ENCODE results near the gene GMEB1. TPM values are rescaled to one million over a fixed set of nuclear protein-coding genes. Genes with fewer than 3 reads are reported as not detected.

Gene GMEB1
- total and polyA plus RNA-seq, 2 donors, result 6.5 to 11.6 TPM

GRCh38 chr1:28755701-28756100, 87.1 kb downstream of the GMEB1 start:
- Histone ChIP-seq H3K27ac (ENCODE audit: low read depth in 1 of 2, low read length in 1 of 2) (no peak overlapping the region), H3K27me3 (ENCODE audit: control insufficient read depth in 2 of 2, insufficient read depth in 1 of 2, low read length in 1 of 2) (no peaks in the 10 kb centered on the region), H3K36me3 (ENCODE audit: control insufficient read depth in 2 of 2, insufficient read depth in 2 of 2, low read length in 1 of 2) (peaks cover 26 to 62% of the 10 kb centered on the region in 2 donors), H3K4me1 (ENCODE audit: control insufficient read depth in 2 of 2, insufficient read depth in 2 of 2, low read length in 2 of 2) (no peaks in the 10 kb centered on the region), H3K4me3 (ENCODE audit: low read length in 2 of 2) (no peak overlapping the region), H3K9me3 (ENCODE audit: control insufficient read depth in 2 of 2, insufficient read depth in 1 of 2, low read length in 1 of 2) (no peaks in the 10 kb centered on the region)
- WGBS, result 77% methylated on average over 1 of the region's 1 CpG
- DNase-seq (ENCODE audit: low read depth in 6 of 9, low spot score in 9 of 9), result no peak

- no peak for DNase-seq (ENCODE audit: low read depth in 6 of 9, low spot score in 9 of 9)
- Histone ChIP-seq H3K4me1 (ENCODE audit: control insufficient read depth in 2 of 2, insufficient read depth in 2 of 2, low read length in 2 of 2) (no peaks in the 10 kb centered on the region), H3K9me3 (ENCODE audit: control insufficient read depth in 2 of 2, insufficient read depth in 1 of 2, low read length in 1 of 2) (no peaks in the 10 kb centered on the region), H3K36me3 (ENCODE audit: control insufficient read depth in 2 of 2, insufficient read depth in 2 of 2, low read length in 1 of 2) (peaks cover 29 to 60% of the 10 kb centered on the region in 2 donors), H3K27me3 (ENCODE audit: control insufficient read depth in 2 of 2, insufficient read depth in 1 of 2, low read length in 1 of 2) (no peaks in the 10 kb centered on the region), H3K27ac (ENCODE audit: low read depth in 1 of 2, low read length in 1 of 2) (no peak overlapping the region), H3K4me3 (ENCODE audit: low read length in 2 of 2) (no peak overlapping the region)
- WGBS, result 73% methylated on average over 5 of the region's 5 CpGs
Measured at GRCh38 chr1:28756846-28757245, 88.3 kb downstream of the GMEB1 start.

- no peak overlapping the region for H3K27ac ChIP-seq (ENCODE audit: low read depth in 1 of 2, low read length in 1 of 2)
- DNase-seq (ENCODE audit: low read depth in 6 of 9, low spot score in 9 of 9), result no peak
- no peaks in the 10 kb centered on the region for H3K9me3 ChIP-seq (ENCODE audit: control insufficient read depth in 2 of 2, insufficient read depth in 1 of 2, low read length in 1 of 2)
- peaks cover 24 to 57% of the 10 kb centered on the region in 2 donors for H3K36me3 ChIP-seq (ENCODE audit: control insufficient read depth in 2 of 2, insufficient read depth in 2 of 2, low read length in 1 of 2)
- H3K27me3 ChIP-seq (ENCODE audit: control insufficient read depth in 2 of 2, insufficient read depth in 1 of 2, low read length in 1 of 2), result no peaks in the 10 kb centered on the region
- 95% methylated on average over 4 of the region's 4 CpGs for WGBS
- H3K4me1 ChIP-seq (ENCODE audit: control insufficient read depth in 2 of 2, insufficient read depth in 2 of 2, low read length in 2 of 2), result no peaks in the 10 kb centered on the region
- no peak overlapping the region for H3K4me3 ChIP-seq (ENCODE audit: low read length in 2 of 2)
Measured at GRCh38 chr1:28758420-28758819, 89.8 kb downstream of the GMEB1 start.

- Histone ChIP-seq H3K4me1 (ENCODE audit: control insufficient read depth in 2 of 2, insufficient read depth in 2 of 2, low read length in 2 of 2) (no peaks in the 10 kb centered on the region), H3K36me3 (ENCODE audit: control insufficient read depth in 2 of 2, insufficient read depth in 2 of 2, low read length in 1 of 2) (peaks cover 20 to 52% of the 10 kb centered on the region in 2 donors)
- WGBS, result 96% methylated on average over 3 of the region's 3 CpGs
Measured at GRCh38 chr1:28759257-28759656, 90.7 kb downstream of the GMEB1 start.

GRCh38 chr1:28761189-28761588, 92.6 kb downstream of the GMEB1 start:
- no peaks in the 10 kb centered on the region for H3K4me1 ChIP-seq (ENCODE audit: control insufficient read depth in 2 of 2, insufficient read depth in 2 of 2, low read length in 2 of 2)
- 98% methylated on average over 5 of the region's 5 CpGs for WGBS
- no peak overlapping the region for H3K4me3 ChIP-seq (ENCODE audit: low read length in 2 of 2)
- H3K27ac ChIP-seq (ENCODE audit: low read depth in 1 of 2, low read length in 1 of 2), result no peak overlapping the region
- DNase-seq (ENCODE audit: low read depth in 6 of 9, low spot score in 9 of 9), result no peak
- H3K27me3 ChIP-seq (ENCODE audit: control insufficient read depth in 2 of 2, insufficient read depth in 1 of 2, low read length in 1 of 2), result no peaks in the 10 kb centered on the region
- no peaks in the 10 kb centered on the region for H3K9me3 ChIP-seq (ENCODE audit: control insufficient read depth in 2 of 2, insufficient read depth in 1 of 2, low read length in 1 of 2)
- H3K36me3 ChIP-seq (ENCODE audit: control insufficient read depth in 2 of 2, insufficient read depth in 2 of 2, low read length in 1 of 2), result peaks cover 31 to 61% of the 10 kb centered on the region in 2 donors

More at GRCh38 chr1:28759257-28759656, 90.7 kb downstream of the GMEB1 start:
- no peak overlapping the region for H3K27ac ChIP-seq (ENCODE audit: low read depth in 1 of 2, low read length in 1 of 2)
- no peaks in the 10 kb centered on the region for H3K27me3 ChIP-seq (ENCODE audit: control insufficient read depth in 2 of 2, insufficient read depth in 1 of 2, low read length in 1 of 2)
- no peaks in the 10 kb centered on the region for H3K9me3 ChIP-seq (ENCODE audit: control insufficient read depth in 2 of 2, insufficient read depth in 1 of 2, low read length in 1 of 2)
- H3K4me3 ChIP-seq (ENCODE audit: low read length in 2 of 2), result no peak overlapping the region
- no peak for DNase-seq (ENCODE audit: low read depth in 6 of 9, low spot score in 9 of 9)

- H3K4me3 ChIP-seq (ENCODE audit: low read length in 2 of 2), result no peak overlapping the region
- no peaks in the 10 kb centered on the region for H3K27me3 ChIP-seq (ENCODE audit: control insufficient read depth in 2 of 2, insufficient read depth in 1 of 2, low read length in 1 of 2)
- H3K9me3 ChIP-seq (ENCODE audit: control insufficient read depth in 2 of 2, insufficient read depth in 1 of 2, low read length in 1 of 2), result no peaks in the 10 kb centered on the region
- H3K27ac ChIP-seq (ENCODE audit: low read depth in 1 of 2, low read length in 1 of 2), result no peak overlapping the region
- H3K4me1 ChIP-seq (ENCODE audit: control insufficient read depth in 2 of 2, insufficient read depth in 2 of 2, low read length in 2 of 2), result no peaks in the 10 kb centered on the region
- whole genome bisulfite sequencing, result over 99% methylated on average over 2 of the region's 2 CpGs
- DNase-seq (ENCODE audit: low read depth in 6 of 9, low spot score in 9 of 9), result no peak
- H3K36me3 ChIP-seq (ENCODE audit: control insufficient read depth in 2 of 2, insufficient read depth in 2 of 2, low read length in 1 of 2), result peaks cover 31 to 47% of the 10 kb centered on the region in 2 donors
Measured at GRCh38 chr1:28766532-28767183, 98.1 kb downstream of the GMEB1 start.

Other genes starting within 250 kb of the GMEB1 start
- gene RCC1, start 162.7 kb upstream of the GMEB1 start, total RNA-seq, result 41.4 TPM
- gene RCC1, start 162.7 kb upstream of the GMEB1 start, polyA plus RNA-seq, result 19.4 TPM
- 42.6 TPM for gene TRNAU1AP, start 115.7 kb upstream of the GMEB1 start, total RNA-seq
- 38.6 TPM for gene TRNAU1AP, start 115.7 kb upstream of the GMEB1 start, polyA plus RNA-seq
- gene RAB42, start 76.5 kb upstream of the GMEB1 start, total RNA-seq, result 51.5 TPM
- 18.6 TPM for gene RAB42, start 76.5 kb upstream of the GMEB1 start, polyA plus RNA-seq
- 49.5 TPM for gene TAF12, start 25.7 kb upstream of the GMEB1 start, total RNA-seq
- gene TAF12, start 25.7 kb upstream of the GMEB1 start, polyA plus RNA-seq, result 40.8 TPM
- gene RNU11, start 20.2 kb upstream of the GMEB1 start, total RNA-seq, result not detected
- gene RNU11, start 20.2 kb upstream of the GMEB1 start, polyA plus RNA-seq, result not detected
- 50.5 TPM for gene YTHDF2, start 68.2 kb downstream of the GMEB1 start, total RNA-seq
- gene YTHDF2, start 68.2 kb downstream of the GMEB1 start, polyA plus RNA-seq, result 72.6 TPM
- 0.05 TPM for gene OPRD1, start 143.4 kb downstream of the GMEB1 start, total RNA-seq
- 0.05 TPM for gene OPRD1, start 143.4 kb downstream of the GMEB1 start, polyA plus RNA-seq
- gene EPB41, start 245.8 kb downstream of the GMEB1 start, total RNA-seq, result 98.0 TPM
- gene EPB41, start 245.8 kb downstream of the GMEB1 start, polyA plus RNA-seq, result 18.6 TPM